Suppressor macrophage treated with lipopolysaccharide for 4 hours (primary cell): ENCODE results near the gene PAM.

Experiments used
- DNase-seq: peaks from one replicate; pipeline ENCODE4 v3.0.0-alpha.2; 2020

The PAM gene

GRCh38 chr5:102863764-102864560, 108.9 kb downstream of the PAM start:
- no peak for DNase-seq

- DNase-seq = no peak
Measured at GRCh38 chr5:102865171-102865509, 110.0 kb downstream of the PAM start.

GRCh38 chr5:102865510-102866236, 110.6 kb downstream of the PAM start:
- DNase-seq = peak; percentile 81

- no peak for DNase-seq
Measured at GRCh38 chr5:102866237-102866600, 111.1 kb downstream of the PAM start.

- DNase-seq = peak; percentile 30
Measured at GRCh38 chr5:102867992-102868662, 113.0 kb downstream of the PAM start.

- no peak for DNase-seq
Measured at GRCh38 chr5:102869230-102869629, 114.1 kb downstream of the PAM start.

GRCh38 chr5:102873379-102873932, 118.4 kb downstream of the PAM start:
- DNase-seq = peak; percentile 55

GRCh38 chr5:102874054-102874453, 118.9 kb downstream of the PAM start:
- DNase-seq = no peak

- no peak for DNase-seq
Measured at GRCh38 chr5:102875721-102876123, 120.6 kb downstream of the PAM start.

- DNase-seq = no peak
Measured at GRCh38 chr5:102876610-102877009, 121.5 kb downstream of the PAM start.

- no peak for DNase-seq
Measured at GRCh38 chr5:102879741-102880140, 124.6 kb downstream of the PAM start.

- no peak for DNase-seq
Measured at GRCh38 chr5:102886586-102886985, 131.5 kb downstream of the PAM start.

GRCh38 chr5:102888483-102888882, 133.4 kb downstream of the PAM start:
- no peak for DNase-seq

- no peak for DNase-seq
Measured at GRCh38 chr5:102889033-102889432, 133.9 kb downstream of the PAM start.

GRCh38 chr5:102890133-102890532, 135.0 kb downstream of the PAM start:
- DNase-seq = no peak

- no peak for DNase-seq
Measured at GRCh38 chr5:102891175-102891574, 136.1 kb downstream of the PAM start.

GRCh38 chr5:102893942-102894341, 138.8 kb downstream of the PAM start:
- DNase-seq = no peak

- no peak for DNase-seq
Measured at GRCh38 chr5:102895234-102895633, 140.1 kb downstream of the PAM start.

GRCh38 chr5:102895976-102896375, 140.9 kb downstream of the PAM start:
- DNase-seq = no peak

- no peak for DNase-seq
Measured at GRCh38 chr5:102901424-102902134, 146.5 kb downstream of the PAM start.

GRCh38 chr5:102902135-102902448, 147.0 kb downstream of the PAM start:
- no peak for DNase-seq

GRCh38 chr5:102902647-102903046, 147.5 kb downstream of the PAM start:
- DNase-seq = no peak
